GM10248 (cell line): ENCODE data around the gene PNPLA7.

ENCODE experiments used
- CTCF ChIA-PET: fragments of 300-600 bp; sonication (Branson Sonifier 250); formaldehyde crosslinking; extraction: SDS; loops from one replicate; lab custom pipeline; 2021; ENCODE audit warnings: antibody characterized with exemption; lab: Yijun Ruan, JAX
- POLR2A ChIA-PET: fragments of 350-650 bp; sonication (Branson Sonifier 250); formaldehyde crosslinking; extraction: SDS; loops from one replicate; lab custom pipeline; 2020; ENCODE audit warnings: antibody characterized with exemption; lab: Yijun Ruan, JAX
- DNase-seq: peaks from one replicate; pipeline ENCODE4 v3.0.0; 2012; ENCODE audit errors: extremely low spot score
- TF ChIP-seq, protein P1 (sequence below): IDR thresholded peaks from 2 replicates; pipeline ENCODE4 v1.5.1; 2012; ENCODE audit warnings: mild to moderate bottlenecking, low read depth; ENCODE audit errors: extremely low read depth, missing control alignments, control extremely low read depth

The PNPLA7 gene

DNA sequence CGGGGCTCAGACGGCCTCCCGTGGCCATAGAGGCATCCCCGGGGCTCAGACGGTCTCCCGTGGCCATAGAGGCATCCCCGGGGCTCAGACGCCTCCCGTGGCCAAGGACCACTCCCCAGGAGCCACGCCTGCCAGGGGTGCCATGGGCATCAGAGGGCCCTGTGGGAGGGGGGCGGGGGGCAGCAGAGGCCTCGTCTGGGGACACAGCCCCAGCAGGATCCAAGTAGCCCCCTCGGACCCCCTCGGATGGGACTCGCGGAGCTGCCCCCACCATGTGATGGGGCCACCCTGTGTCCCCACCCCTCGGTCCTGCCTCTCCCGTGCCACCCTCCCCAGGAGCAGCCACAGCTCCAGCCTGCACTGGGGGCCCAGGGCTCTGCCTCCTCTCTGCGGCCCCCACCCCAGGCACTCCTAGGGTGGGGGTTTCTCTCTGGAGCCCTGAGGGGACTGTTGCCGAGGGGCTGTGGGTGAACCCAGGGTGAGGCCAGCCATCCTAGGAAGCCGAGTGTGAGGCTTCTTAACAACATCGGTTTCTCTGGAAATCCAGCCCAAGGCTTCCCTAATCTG, 111.5 kb downstream of the PNPLA7 start:
- DNase-seq = no peak
- POLR2A ChIA-PET = no interaction called here
- TF ChIP-seq, protein P1, sequence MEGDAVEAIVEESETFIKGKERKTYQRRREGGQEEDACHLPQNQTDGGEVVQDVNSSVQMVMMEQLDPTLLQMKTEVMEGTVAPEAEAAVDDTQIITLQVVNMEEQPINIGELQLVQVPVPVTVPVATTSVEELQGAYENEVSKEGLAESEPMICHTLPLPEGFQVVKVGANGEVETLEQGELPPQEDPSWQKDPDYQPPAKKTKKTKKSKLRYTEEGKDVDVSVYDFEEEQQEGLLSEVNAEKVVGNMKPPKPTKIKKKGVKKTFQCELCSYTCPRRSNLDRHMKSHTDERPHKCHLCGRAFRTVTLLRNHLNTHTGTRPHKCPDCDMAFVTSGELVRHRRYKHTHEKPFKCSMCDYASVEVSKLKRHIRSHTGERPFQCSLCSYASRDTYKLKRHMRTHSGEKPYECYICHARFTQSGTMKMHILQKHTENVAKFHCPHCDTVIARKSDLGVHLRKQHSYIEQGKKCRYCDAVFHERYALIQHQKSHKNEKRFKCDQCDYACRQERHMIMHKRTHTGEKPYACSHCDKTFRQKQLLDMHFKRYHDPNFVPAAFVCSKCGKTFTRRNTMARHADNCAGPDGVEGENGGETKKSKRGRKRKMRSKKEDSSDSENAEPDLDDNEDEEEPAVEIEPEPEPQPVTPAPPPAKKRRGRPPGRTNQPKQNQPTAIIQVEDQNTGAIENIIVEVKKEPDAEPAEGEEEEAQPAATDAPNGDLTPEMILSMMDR = no peak
- CTCF ChIA-PET = interaction anchor here (2.6 kb wide), 1 partner anchor 16 kb away, joined by 8 read pairs; the partner anchor contains the start of genes EXD3 and NOXA1

DNA sequence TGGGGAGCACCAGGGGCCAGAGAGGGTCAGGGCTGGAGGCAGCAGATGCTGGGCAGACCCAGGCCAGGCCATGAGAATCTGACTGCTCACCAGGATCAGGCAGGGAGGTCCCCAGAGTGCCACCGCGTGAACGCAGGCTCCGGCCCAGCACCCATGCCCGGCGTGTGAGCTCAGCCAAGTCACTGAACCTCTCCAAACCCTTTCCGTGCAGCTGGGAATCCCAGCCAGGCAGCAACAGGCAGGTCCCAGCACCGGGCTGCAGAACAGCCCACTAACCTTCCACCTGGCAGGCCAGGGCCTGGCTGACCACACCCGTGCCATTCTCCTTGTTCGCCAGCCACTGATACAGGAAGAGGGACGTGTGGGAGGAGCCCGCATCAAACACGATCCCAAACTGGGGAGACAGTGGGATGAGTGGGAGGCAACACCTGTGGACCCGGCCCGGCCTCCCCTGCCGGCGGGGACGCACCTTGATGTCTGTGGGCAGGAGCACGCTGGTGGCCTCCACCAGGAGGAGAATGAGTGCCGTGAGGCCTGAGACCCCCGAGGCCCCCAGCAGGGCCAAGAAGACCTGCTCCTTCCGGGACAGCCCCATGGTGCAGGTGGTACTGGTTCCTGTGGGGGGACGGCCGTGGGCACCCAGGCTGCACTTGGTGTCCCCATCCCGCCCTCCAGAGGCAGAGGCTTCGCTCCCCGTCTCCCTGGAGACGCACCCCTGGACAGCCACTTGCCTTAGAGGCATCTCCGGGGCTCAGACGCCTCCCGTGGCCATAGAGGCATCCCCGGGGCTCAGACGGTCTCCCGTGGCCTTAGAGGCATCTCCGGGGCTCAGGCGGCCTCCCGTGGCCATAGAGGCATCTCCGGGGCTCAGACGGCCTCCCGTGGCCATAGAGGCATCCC, 112.3 kb downstream of the PNPLA7 start:
- no peak for DNase-seq
- ChIA-PET POLR2A (no interaction called here), CTCF (interaction anchor here (1.0 to 2.6 kb wide), 2 partner anchors 8 to 15 kb away, joined by 3 to 8 read pairs; partner anchors contain the start of genes EXD3 and NOXA1)
- TF ChIP-seq, protein P1 = no peak

DNA sequence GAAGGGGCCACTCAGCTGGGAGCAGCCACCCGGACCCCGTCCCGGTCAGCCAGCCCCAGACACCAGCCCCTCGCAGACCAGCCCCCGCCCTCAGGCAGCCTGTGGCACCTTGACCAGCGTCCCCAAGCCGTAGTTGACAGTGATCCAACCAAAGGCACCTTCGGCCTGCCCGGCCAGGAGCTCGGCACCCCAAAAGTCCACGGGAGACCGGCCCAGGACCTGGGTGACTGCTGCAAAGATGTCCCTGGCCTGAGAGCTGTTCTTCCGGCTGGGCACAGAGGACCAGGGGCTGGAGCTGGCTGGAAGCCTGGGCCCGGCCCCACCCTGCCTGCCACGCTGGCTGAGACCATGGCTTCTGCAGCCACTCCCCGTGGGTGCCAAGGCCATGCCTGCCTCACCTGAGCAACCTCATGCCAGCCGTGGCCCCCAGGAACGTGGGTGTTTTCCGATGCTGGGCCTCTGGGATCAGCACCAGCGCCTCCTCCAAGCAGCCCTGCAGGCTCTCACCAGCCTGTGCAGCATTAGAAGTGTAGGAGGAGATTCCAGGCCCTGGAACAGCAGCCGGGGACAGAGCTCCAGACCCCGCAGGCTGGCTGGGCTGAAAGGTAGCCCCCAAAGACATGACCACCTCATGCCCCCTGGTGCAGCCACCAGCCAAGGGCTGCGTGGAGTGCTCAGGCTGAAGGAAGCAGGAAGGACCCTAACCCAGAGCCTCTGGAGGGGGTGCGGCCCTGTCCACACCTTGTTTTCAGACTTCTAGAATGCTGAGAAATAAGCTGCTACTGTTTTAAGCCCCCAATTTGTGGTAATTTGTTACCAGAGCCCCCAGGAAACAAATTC, 113.2 kb downstream of the PNPLA7 start:
- ChIA-PET POLR2A (interaction anchor here (0.7 kb wide), 1 partner anchor 135 kb away, joined by 3 read pairs; the partner anchor contains the start of gene NRARP), CTCF (interaction anchor here (1.0 to 2.6 kb wide), 3 partner anchors 9 to 14 kb away, joined by 3 to 8 read pairs (median 3); partner anchors contain the start of genes EXD3 and NOXA1)
- TF ChIP-seq, protein P1 = no peak
- DNase-seq = no peak

DNA sequence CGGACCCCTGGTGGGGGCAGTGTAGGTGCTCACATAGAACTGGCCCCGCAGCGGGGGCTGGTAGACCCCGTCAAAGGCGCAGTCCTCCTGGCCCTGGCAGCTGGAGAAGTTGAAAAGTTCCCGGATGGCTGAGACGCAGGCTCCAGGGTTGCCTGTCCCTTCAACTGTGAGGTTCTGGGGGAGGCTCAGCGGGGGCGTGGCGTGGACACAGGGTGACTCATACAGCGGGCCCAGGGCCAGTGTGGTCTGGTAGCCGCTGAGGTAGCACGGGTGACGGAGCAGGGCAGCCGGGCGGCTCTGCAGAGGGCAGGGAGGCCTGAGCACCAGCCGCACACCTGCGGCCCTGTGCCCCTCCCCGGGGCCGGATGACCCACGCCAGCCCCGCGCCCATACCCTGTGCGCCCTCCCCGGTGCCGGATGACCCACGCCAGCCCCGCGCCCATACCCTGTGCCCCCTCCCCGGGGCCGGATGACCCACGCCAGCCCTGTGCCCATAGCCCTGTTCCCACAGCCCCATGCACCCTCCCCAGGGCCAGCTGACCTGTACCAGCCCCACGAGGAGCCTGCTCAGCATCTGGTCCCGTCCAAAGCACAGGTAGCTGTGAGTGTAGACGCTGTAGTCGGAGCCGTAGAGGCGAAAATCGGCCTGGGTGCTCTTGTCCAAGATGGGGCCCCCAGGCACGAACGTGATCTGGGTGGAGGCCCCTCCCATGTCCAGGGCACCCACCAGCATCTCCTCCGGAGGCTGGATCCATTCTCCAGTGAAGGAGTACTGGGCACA, 114.0 kb downstream of the PNPLA7 start:
- CTCF ChIA-PET = interaction anchor here (1.3 kb wide), 1 partner anchor 10 kb away, joined by 3 read pairs; no protein-coding TSS in a partner anchor
- TF ChIP-seq, protein P1 = no peak
- POLR2A ChIA-PET = interaction anchor here (0.7 kb wide), 1 partner anchor 134 kb away, joined by 3 read pairs; the partner anchor contains the start of gene NRARP
- DNase-seq = no peak

DNA sequence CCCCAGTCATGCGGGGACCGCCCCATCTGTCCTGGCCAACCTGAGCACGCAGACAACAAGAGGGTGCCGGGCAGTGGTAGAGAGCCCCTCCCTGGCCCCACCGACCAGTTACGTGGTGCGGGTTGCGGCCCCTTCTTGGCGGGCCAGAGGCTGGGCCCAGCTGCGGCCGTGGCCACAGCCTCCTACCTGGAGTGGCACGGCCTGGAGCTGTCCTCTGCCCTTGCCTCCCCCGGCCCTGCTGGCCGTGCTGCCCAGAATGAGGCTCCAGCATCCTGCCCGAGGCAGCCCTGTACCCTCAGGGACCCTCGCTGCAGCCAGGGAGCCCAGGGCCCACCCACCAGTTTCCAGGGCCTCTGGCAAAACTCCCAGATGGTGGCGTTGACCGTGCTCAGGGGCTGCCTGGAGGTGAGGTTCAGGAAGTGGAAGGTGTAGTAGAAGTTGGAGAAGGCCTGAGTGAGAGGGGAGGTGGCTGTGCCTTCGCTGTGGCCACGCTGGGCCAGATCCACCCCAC, 114.8 kb downstream of the PNPLA7 start:
- CTCF ChIA-PET = interaction anchor here (0.7 to 1.3 kb wide), 2 partner anchors 8 to 10 kb away, joined by 3 read pairs; no protein-coding TSS in a partner anchor
- TF ChIP-seq, protein P1 = no peak
- POLR2A ChIA-PET = no interaction called here
- DNase-seq = no peak
